ENCODE results near the gene FOXA3. TPM values are rescaled to one million over a fixed set of nuclear protein-coding genes. Genes with fewer than 3 reads are reported as not detected.

FOXA3 gene
- total and polyA plus RNA-seq, 7 donors, result 0.49 to 72.8 (median 42.6) TPM; not detected in 3

GRCh38 chr19:45883881-45884681 lies 20.0 kb downstream of the FOXA3 start:
- intact Hi-C loops (cut with DNase I), result loop anchor here (1.0 to 5.0 kb wide), 3 partner anchors 20 to 458 kb away; partner anchors contain the start of genes FOXA3 and RSPH6A
- Histone ChIP-seq H3K27ac (peak overlapping the region in 2 of 4 donors; percentile 2 to 87), H3K36me3 (peaks cover 0 to 10% (median 10%) of the 10 kb centered on the region in 4 donors), H3K9me3 (no peaks in the 10 kb centered on the region), H3K4me1 (peaks cover 0 to 45% (median 40%) of the 10 kb centered on the region in 4 donors), H3K27me3 (peaks cover 0 to 4% (median 0%) of the 10 kb centered on the region in 3 donors), H3K4me3 (peak overlapping the region in 3 of 4 donors; percentile 13 to 84 (median 64))
- 77 to 91% methylated on average over 57 of the region's 57 CpGs for WGBS, 2 donors
- TF ChIP-seq EP300 (IDR thresholded peaks at IDR 0.05) (no peak), POLR2AphosphoS5 (IDR thresholded peaks at IDR 0.05) (no peak), POLR2A (IDR thresholded peaks at IDR 0.05) (no peak), CTCF (IDR thresholded peaks at IDR 0.05) (no peak)
- DNase-seq, result no peak

- H3K27me3 ChIP-seq, result peaks cover 0 to under 1% (median 0%) of the 10 kb centered on the region in 3 donors
- H3K4me1 ChIP-seq, result peaks cover 0 to 45% (median 40%) of the 10 kb centered on the region in 4 donors
- intact Hi-C loops (cut with DNase I), result loop anchor here (5.0 kb wide), 3 partner anchors 68 to 457 kb away; partner anchors contain the start of genes CCDC61 and RSPH6A
- peak overlapping the region; percentile 84 to 92 (median 89) for H3K27ac ChIP-seq
- DNase-seq, result no peak
- WGBS, 2 donors, result 58 to 65% methylated on average over 72 of the region's 72 CpGs
- H3K4me3 ChIP-seq, result peak overlapping the region; percentile 47 to 84 (median 68)
- H3K9me3 ChIP-seq, result no peaks in the 10 kb centered on the region
- peaks cover 0 to 10% (median 10%) of the 10 kb centered on the region in 4 donors for H3K36me3 ChIP-seq
- TF ChIP-seq POLR2A (IDR thresholded peaks at IDR 0.05), result no peak
- TF ChIP-seq POLR2AphosphoS5 (IDR thresholded peaks at IDR 0.05), result no peak
- TF ChIP-seq EP300 (IDR thresholded peaks at IDR 0.05), result no peak
- TF ChIP-seq CTCF (IDR thresholded peaks at IDR 0.05), result no peak
These were observed 20.8 kb downstream of the FOXA3 start for GRCh38 chr19:45884682-45885555.

GRCh38 chr19:45885556-45886426 lies 21.7 kb downstream of the FOXA3 start, which contains the start of gene IRF2BP1:
Gene IRF2BP1 (minus strand): TSS chr19:45886141. CDS start chr19:45885774, 367 bp downstream.
- DNase-seq, result peak; percentile 96
- H3K4me1 ChIP-seq, result peaks cover 0 to 45% (median 40%) of the 10 kb centered on the region in 4 donors
- intact Hi-C loops (cut with DNase I), result loop anchor here (1.0 to 5.0 kb wide), 3 partner anchors 17 to 112 kb away; partner anchors contain the start of genes CCDC61, MYPOP and SYMPK
- H3K27ac ChIP-seq, result peak within 1 kb of the TSS; percentile 84 to 92 (median 89)
- peaks cover 6 to 18% (median 12%) of the 10 kb centered on the region in 4 donors for H3K36me3 ChIP-seq
- H3K9me3 ChIP-seq, result no peaks in the 10 kb centered on the region
- WGBS, 2 donors, result 0 to 1% methylated on average over 107 of the region's 107 CpGs
- H3K27me3 ChIP-seq, result no peaks in the 10 kb centered on the region
- TF ChIP-seq EP300 (IDR thresholded peaks at IDR 0.05), result no peak
- TF ChIP-seq POLR2AphosphoS5 (IDR thresholded peaks at IDR 0.05), result peak; percentile 86 to 92 (median 87)
- TF ChIP-seq POLR2A (IDR thresholded peaks at IDR 0.05), result peak; percentile 16 to 35
- peak within 1 kb of the TSS; percentile 47 to 84 (median 68) for H3K4me3 ChIP-seq

- peaks cover 0 to 45% (median 40%) of the 10 kb centered on the region in 4 donors for H3K4me1 ChIP-seq
- 1% methylated on average over 32 of the region's 32 CpGs for WGBS, 2 donors
- H3K27me3 ChIP-seq, result no peaks in the 10 kb centered on the region
These were observed 22.5 kb downstream of the FOXA3 start for GRCh38 chr19:45886427-45887199.

More at GRCh38 chr19:45886427-45887199, 22.5 kb downstream of the FOXA3 start:
- Histone ChIP-seq H3K27ac (peak overlapping the region; percentile 84 to 92 (median 89)), H3K9me3 (no peaks in the 10 kb centered on the region), H3K4me3 (peak overlapping the region; percentile 47 to 84 (median 68)), H3K36me3 (peaks cover 6 to 18% (median 13%) of the 10 kb centered on the region in 4 donors)
- intact Hi-C loops (cut with DNase I), result loop anchor here (1.0 to 5.0 kb wide), 3 partner anchors 16 to 111 kb away; partner anchors contain the start of genes CCDC61, MYPOP and SYMPK
- DNase-seq, result peak; percentile 97
- TF ChIP-seq CTCF (IDR thresholded peaks at IDR 0.05) (no peak), POLR2A (IDR thresholded peaks at IDR 0.05) (peak; percentile 48 to 62), POLR2AphosphoS5 (IDR thresholded peaks at IDR 0.05) (peak; percentile 86 to 94 (median 90)), EP300 (IDR thresholded peaks at IDR 0.05) (peak in 2 of 4 donors; percentile 25 to 66)
